Kidney tubule cell (primary cell): ENCODE results near the gene C1orf105.
A peak's percentile ranks its signal among the peaks of the same experiment; 100 is the strongest.
"Not testable (repeated sequence)": the region's sequence is repeated elsewhere in the genome, so short reads cannot be mapped to it uniquely, and the experiment has no call there.

Experiments used
- DNase-seq: peaks from one replicate; pipeline ENCODE4 v3.0.0-alpha.2; 2018; ENCODE audit warnings: low spot score

The C1orf105 gene, protein sequence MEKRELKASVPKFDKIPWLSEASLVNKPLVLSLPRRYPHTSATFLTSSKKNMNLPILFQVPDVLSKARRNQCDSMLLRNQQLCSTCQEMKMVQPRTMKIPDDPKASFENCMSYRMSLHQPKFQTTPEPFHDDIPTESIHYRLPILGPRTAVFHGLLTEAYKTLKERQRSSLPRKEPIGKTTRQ

DNA sequence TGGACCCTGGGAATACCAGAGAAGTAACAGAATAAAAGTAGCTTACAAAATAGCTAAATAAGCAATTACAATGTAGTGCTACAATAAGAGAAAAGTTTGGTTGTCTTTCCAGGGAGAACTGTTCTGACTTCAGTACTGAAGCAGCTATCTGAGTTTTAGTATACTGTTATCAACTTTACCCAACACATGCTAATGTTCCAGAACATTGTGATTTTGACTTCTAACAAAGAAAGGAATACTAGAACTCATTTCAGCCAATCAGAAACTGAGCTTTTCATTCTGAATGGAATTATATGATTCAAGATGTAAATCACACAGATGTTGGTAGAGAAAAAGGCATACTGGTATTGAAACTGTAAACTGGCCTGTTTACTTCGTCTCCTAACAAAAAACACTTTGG is at the start of gene C1orf105:
Gene C1orf105 (plus strand): TSS at position 301 of the 400 bp plus-strand sequence. CDS start 201 bp downstream, outside the sequence.
- no peak for DNase-seq

DNA sequence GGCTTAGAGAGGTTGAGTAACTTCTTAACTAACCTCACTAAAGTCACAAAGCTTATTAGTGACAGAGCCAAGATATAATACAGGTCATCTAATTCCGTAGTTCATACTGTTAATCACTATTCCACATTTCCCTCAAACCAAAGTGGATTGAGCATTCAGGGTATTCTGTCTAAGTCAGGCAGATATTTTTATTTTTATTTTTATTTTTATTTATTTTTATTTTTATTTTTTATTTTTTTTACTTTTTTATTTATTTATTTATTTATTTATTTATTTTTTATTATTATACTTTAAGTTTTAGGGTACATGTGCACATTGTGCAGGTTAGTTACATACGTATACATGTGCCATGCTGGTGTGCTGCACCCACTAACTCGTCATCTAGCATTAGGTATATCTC is 48.8 kb upstream of the C1orf105 start:
- not testable (repeated sequence) for DNase-seq

DNA sequence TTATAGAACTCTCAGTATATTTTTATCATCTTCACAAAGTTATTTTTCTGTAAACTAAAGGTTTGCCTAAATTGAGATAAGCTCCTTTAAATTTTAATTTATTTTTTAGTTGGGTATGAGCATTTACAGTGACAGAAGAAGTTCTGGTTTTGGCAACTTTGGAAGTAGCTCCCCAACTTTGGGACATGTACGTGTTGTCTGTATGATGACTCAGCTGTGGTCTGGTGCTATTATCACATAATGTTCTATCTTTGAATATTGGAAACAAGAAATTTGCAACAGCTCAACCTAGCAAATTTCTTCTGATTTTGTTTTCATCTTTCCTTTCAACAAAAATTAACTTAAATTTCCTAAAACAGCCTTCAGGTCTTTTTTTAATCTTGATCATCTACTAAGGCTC is 46.6 kb upstream of the C1orf105 start:
- DNase-seq = no peak

DNA sequence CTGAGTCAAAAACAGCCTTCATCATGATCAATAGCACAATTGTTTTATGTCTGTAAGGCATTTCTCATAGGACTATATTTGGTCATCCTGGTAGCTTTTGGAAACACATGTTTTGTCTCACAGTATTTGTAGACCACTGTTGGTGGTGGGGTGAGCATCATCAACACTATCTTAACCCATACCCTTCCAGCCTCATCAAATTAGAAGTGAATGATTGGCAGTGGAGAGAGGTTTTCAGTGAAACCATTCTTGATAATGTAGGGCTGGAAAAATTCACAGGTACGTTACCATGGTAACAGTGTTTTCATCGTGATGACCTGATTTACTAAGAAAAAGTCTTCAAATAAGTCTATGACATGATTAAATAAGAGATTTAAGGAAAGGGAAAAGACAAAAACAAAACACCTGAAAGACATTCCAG is 45.3 kb upstream of the C1orf105 start:
- no peak for DNase-seq

DNA sequence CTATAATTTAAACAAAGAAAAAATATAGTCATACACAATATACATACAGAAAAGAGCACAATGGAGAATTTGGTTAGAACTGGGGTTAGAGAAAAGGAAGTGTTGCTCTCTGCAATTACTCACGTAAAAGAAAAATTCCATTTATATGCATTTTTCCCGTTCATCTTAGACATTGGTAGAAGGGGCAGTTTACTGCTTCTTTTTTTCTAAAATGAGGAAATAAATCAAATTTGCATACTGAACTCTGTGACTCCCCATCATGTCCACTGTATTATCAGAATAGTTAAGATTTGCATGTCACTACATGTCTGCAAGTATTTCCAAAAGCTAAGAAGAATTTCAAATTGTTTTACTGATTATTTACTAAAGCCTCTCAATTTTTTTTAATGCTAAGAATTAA is 44.1 kb upstream of the C1orf105 start:
- DNase-seq = no peak

DNA sequence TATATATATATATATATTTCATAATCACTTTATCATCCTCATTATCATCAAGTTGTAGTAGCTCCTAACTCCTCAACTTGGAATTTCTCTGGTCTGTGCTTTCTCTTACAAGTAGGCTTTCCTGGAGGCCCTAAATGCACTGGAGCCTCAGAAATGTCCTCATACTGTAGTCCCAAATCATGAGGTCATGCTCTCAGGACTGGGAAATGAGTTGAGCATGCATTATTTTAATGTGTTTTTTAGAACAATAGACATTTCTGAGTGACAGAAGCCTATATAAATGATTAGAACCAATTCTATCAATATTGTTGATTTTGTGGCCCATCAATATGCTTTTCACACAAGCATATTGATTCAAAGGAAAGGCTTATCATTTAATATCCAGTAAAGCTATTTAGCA is 42.9 kb upstream of the C1orf105 start:
- DNase-seq = no peak

DNA sequence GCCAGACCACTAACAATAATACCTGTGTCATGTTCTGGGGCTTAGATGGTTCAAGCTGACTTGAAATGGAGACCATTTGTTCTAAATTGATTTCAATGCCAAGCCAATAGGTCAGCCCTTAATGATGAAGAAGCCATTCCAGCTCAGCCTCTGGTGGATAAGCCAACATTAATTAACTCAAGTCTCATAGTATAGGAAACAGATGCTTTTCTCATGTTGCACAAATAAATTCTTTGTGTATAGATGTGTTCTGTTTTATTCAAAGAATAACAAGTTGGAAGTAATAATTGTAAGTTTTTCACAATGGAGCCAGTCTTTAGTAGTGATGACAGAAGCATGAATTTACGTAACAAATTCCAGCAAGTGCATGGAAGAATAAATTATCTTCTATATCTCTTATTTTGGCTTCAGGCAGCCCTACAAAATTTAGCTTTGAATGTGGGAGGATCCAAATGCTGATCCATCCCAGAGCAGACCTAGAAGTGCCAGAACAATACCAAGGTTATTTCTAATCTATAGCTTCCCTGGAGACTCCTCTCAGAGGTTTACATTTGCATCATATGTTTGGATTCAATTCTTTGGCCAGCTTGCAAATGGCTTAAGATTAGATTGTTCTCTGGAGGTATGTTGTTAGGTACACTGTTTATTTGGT is 42.2 kb upstream of the C1orf105 start:
- DNase-seq = no peak

DNA sequence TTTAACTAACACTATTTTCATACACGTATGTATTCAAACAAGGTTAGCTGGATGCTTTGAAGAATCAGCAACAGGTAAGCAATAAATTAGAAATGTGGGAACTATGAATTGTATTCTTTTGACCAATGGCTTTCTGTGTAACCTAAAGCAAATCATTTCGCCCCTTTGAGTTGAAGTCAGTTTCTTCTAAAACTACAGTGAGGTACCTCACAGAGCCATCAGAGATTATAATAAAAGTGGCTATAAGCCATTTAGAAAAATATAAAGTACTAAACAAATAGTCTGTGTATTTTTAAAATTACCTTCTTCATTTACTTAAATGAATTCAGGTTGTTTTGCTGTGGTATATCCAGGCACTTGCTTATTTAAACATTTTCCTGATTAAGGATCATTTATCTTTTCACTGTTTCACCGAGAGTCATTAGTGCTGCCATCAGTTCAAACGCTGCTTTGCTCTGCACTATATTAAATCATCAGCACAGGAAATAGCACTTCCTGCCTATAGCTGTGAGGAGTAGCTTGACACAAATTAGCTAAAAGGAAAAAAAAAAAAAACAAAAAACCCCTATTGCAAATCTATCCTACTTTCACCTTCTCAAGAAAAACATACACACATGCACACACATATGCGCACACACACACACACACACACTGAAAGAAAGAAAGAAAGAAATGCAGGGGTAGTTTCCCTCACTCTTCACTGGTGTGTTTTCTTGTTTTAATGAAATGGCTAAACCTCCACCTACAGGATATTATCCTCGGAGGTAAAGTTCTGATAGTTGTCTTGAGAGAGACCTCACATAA is 39.8 kb upstream of the C1orf105 start:
- no peak for DNase-seq

DNA sequence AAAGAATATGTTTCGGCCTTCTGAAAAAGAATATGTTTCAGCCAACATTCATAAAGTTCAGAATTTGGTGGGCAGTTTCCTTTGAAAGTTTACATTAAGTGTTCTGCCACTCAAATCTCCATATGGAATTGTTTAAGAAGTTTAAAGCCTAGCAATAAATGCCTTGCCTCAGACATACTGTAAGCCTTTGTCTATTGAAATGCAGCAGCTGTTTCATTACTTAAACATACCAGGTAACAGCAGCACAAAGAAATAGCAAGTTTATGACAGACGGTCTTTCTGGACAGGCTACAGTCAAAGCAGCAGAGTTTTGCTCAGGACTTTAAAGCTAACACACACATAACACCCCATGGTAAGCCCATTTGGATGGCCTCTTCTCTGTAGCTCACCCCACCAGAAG is 38.5 kb upstream of the C1orf105 start:
- DNase-seq = no peak

DNA sequence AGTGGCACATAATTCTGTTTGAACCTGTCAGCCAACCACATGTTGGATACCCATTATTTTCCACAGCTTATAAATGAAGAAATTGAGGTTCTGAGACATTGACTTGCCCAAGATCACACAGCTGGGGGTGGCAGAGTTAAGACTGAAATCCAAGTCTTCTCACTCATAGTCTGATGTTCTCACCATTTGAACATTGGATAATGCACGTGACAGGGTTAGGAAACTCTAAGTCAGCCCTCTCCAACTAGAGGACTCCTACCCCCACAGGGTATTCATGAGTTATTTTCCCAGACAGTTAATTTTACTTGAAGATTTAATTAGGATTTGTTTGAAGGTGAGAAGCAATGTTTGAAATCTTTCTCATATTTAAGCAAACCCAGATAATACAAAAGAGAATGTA is 38.1 kb upstream of the C1orf105 start:
- DNase-seq = no peak

DNA sequence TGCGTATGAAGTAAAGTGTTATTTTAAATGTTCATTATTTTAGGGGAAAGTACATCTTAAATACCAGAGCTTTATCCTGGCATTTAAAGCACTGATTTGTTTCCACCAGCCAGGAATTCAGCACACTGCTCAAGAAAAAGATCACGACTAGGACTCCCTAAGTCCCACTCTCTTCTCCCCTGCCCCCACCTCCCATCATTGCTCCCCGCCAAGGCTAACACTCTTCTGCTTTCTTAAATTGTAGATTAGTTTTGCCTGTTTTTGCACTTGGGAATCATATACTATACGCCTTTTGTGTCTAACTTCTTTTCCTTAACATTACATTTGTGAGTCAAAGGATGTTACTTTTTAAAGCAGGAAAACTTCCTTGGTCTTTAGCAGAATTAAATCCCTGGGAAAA is 37.5 kb upstream of the C1orf105 start:
- DNase-seq = no peak

DNA sequence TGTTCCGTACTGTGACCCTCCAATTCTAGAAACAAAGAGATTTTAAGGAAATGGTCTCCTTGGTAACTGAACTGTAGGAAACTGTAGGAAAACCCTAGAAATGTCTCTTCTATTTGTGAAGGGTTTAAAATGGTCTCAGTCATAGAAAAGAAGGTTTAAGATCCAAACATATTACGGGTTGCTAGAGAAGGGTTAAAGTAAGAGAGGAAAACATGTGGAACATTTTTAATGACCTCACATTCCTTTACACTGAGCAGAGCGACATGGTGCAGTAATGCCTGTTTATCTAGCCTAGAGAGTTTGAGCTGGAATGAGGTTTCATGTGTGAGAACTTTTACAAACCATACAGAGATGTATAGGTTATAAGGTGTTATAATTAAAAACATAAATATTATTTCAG is 36.9 kb upstream of the C1orf105 start:
- peak; percentile 59 for DNase-seq

DNA sequence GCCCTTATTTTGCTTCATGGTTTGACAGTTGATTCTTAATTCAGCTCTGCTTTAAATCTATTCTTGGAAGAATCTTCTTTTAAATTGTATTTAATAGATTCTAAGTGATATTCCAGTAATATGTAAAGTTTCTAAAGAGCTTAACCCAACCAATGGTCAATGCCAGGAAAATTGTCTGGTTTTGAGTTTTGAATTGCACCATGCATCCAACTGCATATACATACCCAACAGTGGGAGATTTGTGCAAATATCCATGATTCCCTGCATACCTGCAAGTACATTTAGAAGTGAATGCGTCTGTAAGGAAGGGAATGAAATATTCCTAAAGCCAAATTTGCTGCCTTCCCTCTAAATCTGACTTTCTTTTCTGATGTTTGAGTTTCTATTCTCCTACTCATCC is 35.8 kb upstream of the C1orf105 start:
- DNase-seq = no peak

DNA sequence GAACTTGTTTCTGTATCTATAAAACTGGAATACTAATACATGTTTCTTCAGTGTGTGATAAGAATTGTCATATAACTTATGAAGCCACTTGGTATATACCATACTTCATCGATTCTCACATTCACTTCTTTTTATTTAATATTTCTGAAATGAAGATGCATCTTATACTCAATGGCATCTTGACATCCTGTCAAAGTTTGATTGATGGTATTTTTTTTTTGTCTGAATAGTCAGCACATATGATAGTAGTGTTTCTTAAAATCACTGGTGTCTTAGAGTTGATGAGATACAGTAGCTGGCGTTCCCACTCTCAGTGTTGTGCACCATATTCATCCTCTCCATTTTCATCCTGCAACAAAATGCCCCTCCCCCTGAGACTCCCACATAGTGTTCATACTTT is 34.4 kb upstream of the C1orf105 start:
- DNase-seq = no peak

DNA sequence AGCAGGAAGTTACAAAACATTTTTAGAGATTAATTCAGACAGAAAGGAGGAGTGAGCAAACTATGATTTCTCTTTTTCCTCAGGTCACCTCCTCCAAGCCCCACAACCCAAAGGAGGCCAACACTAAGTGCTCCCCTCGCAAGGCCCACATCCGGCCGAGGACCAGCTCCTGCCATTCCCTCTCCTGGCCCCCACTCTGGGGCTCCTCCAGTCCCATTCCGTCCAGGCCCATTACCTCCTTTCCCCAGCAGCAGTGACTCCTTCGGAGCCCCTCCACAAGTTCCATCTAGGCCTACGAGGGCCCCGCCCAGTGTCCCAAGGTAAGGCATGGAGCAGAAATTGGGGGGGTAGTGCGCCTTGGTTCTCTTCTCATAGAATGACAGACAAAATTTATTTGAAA is 32.0 kb upstream of the C1orf105 start:
- no peak for DNase-seq

DNA sequence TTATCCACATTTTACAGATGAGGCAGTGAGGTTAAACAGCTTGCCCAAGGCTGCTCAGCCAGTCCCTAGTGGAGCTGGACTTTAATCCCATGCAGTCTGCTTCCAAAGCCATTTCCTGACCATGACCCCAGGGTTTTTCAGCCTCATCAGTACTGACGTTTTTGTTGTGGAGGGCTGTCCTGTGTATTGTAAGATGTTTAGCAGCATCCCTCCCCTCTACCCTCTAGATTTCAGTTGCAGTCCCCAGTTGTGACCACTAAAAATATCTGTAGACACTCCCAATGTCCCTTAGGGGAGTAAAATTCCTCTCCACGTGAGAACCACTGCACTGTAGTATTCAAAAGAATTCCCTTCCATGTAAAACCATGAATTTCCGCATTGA is 30.2 kb upstream of the C1orf105 start:
- no peak for DNase-seq

DNA sequence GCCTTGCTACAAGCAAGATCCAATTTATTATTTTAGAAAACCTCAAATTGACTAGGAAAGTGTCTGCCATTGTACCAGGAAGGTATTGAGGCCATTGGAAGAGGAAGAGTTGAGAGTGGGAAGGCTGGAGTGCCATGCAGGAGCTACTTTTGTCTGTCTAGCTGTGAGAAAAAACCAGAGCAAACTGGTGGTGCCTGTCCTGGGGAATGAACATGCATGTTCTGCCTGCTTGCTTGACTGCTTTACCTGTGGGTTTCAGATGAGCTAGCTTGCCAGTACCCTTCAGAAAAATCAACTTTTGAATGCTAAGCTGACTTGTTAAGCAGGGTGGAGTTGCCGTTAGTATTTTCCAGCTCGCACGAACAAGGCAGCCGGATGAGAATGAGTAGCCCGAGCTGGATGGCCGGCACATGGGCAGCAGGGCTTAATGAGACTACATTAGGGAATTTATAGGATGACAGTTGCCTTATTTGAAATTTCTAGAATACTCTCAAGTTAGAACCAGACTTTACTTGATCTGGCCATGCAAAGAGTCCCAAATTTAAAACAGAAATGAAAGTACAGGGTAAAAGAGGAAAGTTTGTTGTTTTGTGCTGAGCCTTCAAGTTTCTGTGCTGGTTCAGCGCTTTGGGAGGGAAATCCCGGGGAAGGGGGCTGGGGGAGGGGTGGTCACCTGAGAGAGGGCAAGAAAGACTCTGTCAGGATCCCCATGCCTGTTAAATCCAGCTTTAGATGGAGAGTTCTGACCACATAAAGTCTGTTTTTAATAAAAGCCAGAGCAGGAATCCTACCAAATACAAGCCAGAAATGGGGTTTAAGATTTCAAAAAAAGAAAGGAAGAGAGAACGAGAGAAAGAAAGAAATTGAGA is 29.6 kb upstream of the C1orf105 start:
- peak; percentile 62 for DNase-seq

DNA sequence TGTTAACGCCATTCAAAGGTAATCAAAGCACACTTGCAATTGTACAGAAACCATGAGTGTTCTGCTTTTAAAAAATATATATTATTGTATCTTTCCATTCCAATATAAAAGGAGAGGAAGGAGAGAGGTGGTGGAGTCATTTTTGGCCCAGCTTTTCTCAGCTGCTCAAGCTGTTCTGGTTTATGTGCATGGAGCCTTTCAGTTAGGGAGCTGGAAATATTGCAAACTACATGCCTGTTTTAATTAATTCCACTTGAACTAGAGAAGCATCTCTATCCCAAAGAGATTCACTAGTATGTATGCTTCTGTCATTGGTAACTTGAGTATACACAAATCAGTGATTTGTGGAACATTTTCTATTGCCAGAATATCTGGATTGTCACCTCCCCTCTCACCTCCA is 28.5 kb upstream of the C1orf105 start:
- DNase-seq = no peak

DNA sequence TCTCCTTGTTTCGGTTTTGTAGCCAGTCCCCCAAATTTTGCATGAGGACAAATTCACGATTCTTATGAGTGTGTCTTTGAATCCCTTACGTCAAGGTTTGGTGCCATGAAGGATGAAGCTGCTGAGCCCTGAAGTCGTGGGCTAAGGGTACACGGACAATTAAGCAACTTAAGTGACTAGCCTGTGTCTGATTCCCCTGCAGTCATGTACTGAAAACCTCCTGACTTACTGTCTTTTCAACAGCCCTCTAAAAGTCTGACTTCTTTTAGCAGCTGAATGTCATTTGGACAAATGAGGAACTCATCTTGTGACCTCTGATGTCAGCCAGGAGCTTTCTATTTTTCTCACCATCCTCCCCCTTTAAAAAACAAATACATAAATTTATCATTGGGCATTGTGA is 27.1 kb upstream of the C1orf105 start:
- no peak for DNase-seq

DNA sequence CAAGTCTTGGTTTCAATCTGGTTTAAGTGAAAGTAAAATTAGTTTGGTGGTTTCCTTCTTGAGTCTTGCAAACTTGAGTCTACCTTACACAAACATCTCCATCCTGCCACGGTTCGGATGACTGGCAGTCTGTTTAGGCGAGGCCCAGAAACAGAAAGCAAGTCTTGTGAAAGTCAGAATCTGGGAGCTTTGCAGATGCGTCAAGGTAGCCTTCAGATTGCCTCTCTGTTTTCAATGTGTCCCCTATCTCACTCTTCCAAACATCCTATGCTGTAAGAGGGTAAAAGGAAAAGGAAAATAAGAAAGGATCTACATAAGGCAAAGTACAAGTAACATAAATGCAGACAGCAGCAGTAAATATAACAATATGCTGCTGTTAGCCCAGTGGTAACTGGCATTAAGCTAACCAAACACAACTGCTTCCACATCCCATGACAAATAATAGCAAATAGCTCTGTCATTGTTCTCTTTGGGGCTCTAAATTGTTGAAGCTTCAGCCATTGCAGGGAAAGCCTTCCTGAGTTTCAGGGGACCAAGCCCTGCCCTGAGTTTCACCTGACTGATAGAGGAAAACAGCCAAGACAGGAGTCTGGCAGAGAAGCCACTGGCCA is 26.2 kb upstream of the C1orf105 start:
- DNase-seq = peak; percentile 64

DNA sequence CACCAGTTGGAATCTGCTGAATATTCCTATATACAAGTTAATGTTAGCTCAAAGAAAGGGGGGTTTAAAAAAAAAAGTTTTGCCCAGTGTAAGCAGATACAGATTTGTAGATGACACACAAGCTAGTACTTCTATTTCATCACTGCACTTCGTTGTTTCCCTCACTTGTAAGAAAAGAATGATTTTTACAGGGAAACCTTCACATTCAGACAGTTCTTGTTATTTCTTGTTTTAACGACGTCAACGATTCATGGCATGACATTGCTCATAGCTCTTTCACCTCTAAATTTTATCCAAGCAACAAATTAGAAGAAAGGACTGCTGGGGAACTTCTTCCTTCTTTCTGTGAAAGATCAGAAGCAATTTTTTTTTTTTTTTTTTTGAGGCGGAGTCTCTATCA is 25.7 kb upstream of the C1orf105 start:
- DNase-seq = no peak

DNA sequence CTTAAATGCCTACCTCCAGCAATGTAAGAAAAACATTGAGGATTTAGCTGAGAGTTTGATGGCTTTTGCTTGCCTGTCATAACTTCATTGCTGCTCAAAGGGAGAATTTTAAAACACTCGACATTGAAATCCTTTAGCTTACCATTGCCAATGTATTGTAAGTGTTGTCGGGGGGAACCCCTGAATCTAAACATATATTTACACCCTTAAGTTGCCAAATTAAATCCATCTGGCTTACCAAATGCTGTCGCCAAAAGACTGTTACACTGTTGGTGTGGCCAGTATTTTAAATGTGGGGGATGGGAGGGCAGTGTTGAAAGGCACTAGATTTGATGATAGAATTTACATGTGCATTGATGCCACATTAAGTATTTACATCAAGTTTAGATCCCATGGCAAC is 24.9 kb upstream of the C1orf105 start:
- no peak for DNase-seq
